ENCODE data around the gene IBSP. TPM values are rescaled to one million over a fixed set of nuclear protein-coding genes. Genes with fewer than 3 reads are reported as not detected.

Gene IBSP
- total RNA-seq = not detected

GRCh38 chr4:87799301-87800113 lies at the start of gene IBSP:
Gene IBSP (plus strand): TSS chr4:87799554. CDS start chr4:87802362, 2,808 bp downstream.

GRCh38 chr4:87832669-87833068 lies 33.3 kb downstream of the IBSP start, which contains the start of gene MEPE:
Gene MEPE (plus strand): TSS chr4:87832969. CDS start chr4:87834715, 1,746 bp downstream.

Other genes with a start within 250 kb of the IBSP start
- under 0.01 TPM for gene DSPP, start 191.0 kb upstream of the IBSP start, total RNA-seq
- gene DMP1, start 149.3 kb upstream of the IBSP start, total RNA-seq = not detected
- gene MEPE, start 33.4 kb downstream of the IBSP start, total RNA-seq = 0.23 TPM
- 401 TPM for gene SPP1, start 176.2 kb downstream of the IBSP start, total RNA-seq
- gene PKD2, start 208.1 kb downstream of the IBSP start, total RNA-seq = 32.3 TPM